ENCODE results near the gene FDXACB1.
A peak's percentile ranks its signal among the peaks of the same experiment; 100 is the strongest.

FDXACB1 gene

DNA sequence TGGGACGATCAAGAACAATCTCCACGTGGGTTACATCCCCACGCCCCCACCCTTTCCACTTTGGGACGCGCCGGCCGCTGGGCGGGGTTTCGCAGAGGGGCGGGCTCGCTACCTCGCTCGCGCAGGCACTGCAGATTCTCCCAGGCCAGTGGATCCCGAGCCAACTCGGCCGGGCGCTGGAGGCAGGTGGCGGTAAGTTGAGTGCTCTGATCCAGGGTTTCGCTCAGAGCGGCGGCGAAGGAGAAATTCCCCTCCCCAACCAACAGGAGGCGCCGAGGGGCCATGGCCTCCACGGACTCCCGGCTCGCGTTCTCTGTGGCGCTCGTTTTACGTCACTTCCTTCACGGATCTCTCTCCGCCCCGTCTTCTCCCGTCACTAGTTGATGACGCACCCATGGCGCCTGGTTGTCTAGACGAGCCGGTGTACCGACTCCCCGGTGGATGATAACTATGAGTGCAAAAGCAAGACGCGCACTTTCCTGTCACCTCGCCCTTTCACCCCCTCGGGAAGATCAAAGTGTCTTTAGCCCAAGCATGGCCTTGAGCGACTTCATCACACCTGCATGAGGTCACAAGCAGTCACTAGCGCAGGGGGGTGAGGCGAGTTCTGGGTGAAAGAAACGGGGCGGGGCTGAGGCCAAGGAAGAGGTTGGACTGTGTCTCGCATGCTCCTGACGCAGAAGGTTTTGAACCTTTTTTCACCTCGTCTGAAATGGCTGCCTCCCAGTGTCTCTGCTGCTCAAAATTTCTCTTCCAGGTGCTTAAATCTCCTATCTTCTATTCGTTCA is at the start of gene FDXACB1, which contains the start of gene CFAP68:
TSS of gene FDXACB1 (minus strand) at position 317 of the 788 bp plus-strand sequence. CDS start at position 284, 33 bp downstream.
TSS of gene CFAP68 (plus strand) at position 693 of the 788 bp plus-strand sequence. CDS start at position 713, 20 bp downstream.
- peak; percentile 83 for DNase-seq (ENCODE audit: low read depth)

GRCh38 chr11:111926505-111927391 is 47.8 kb upstream of the FDXACB1 start:
- DNase-seq (ENCODE audit: low read depth): peak; percentile 88

- no peak for DNase-seq (ENCODE audit: low read depth)
Observed at GRCh38 chr11:111925953-111926352, 47.0 kb upstream of the FDXACB1 start.

GRCh38 chr11:111923951-111924350 is 45.0 kb upstream of the FDXACB1 start:
- DNase-seq (ENCODE audit: low read depth): no peak

GRCh38 chr11:111923351-111923788 is 44.4 kb upstream of the FDXACB1 start:
- DNase-seq (ENCODE audit: low read depth): no peak

DNA sequence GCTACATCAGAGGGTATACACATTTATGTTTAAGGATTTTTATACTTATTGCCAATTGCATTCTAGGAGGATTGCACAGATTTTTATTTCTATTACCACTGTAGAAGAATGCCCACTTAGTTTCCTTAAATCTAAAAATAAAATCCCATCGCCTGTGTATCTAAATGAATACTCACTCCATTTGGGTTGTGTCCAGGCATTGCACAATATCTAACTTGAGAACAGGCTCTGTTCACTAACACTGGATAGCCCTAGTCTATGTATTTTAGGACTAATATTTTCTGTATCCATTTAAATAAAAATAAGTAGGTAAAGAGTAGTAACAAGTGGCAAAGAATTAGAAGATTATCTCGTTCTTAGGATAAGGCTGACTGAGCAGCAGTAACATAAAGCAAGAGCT is 43.8 kb upstream of the FDXACB1 start:
- DNase-seq (ENCODE audit: low read depth): no peak

GRCh38 chr11:111921541-111922230 is 42.7 kb upstream of the FDXACB1 start:
- DNase-seq (ENCODE audit: low read depth): no peak

DNA sequence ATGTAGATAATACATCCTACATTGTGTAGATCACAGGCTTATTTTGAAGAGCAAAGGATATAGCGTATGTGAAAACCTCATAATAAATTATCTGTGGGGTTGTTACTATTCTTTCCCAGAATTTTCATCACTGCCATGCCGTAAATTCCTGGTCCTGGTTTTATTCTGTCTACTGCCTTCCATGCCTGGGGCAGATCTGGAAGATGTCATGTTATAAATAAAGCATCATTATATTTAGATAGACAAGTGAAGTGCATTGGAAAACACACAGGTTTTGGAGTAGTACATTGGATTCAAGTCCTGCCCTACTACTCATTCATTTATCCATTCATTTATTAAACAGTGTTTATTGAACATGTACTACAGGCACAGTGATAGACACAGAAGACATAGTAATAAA is 41.9 kb upstream of the FDXACB1 start:
- DNase-seq (ENCODE audit: low read depth): no peak

DNA sequence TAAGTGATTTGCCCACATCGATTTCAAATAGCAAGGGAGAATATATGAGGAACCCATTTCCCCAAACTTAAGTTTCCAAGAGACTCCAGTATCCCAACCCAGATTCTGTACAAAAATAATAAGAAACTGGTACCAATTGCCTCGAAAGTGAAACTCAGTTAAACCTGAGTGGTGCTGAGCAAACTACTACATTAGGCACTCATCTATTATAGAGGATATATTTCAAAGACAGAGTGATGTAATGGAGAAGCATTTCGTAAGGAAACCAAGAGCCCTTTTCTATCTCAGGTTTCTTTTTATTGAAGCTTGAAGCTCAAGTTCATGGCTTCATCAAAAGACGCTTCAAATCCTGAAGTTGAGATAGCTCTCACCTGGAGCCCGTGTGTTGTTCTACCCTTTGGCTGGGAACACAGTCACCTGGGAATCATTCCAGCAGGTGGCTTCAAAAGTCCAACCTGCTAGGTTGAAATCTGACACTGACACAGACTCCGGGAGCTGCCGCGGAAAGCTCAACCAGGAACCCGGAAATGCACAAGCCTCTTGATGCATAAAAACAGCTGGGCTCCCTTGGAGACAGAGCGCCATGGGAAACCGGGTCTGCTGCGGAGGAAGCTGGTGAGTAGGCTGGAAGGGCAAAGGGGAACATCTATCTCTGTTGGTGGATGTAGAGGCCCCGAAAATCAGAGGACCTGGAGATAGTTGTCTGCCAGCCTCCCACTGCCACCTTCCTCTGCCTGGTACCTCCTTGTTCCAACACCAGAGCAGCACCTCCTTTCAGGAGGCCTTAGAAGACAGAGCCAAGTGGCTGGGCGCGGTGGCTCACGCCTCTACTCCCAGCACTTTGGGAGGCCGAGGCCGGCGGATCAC is 39.7 kb upstream of the FDXACB1 start, which contains the start of gene C11orf52:
TSS of gene C11orf52 (plus strand) at position 524 of the 867 bp plus-strand sequence. CDS start at position 584, 60 bp downstream.
- DNase-seq (ENCODE audit: low read depth): no peak

DNA sequence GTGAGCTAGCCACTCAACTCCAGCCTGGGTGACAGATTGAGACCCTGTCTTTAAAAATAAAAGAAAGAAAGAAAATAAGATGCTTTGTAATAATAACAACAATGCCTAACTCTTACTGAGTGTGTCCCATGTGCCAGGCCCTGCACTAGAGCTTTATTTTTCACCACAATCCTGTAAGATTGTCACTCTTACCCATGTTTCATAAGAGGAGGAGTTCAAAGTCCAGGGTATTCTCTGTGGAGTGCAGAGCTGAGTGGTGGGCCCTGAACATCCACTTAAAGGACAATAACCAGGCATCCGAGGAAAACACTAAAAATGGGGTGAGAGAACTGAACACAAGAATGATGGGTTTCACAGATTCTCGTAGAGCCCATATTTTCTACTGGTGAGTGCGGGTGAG is 38.8 kb upstream of the FDXACB1 start:
- DNase-seq (ENCODE audit: low read depth): no peak

DNA sequence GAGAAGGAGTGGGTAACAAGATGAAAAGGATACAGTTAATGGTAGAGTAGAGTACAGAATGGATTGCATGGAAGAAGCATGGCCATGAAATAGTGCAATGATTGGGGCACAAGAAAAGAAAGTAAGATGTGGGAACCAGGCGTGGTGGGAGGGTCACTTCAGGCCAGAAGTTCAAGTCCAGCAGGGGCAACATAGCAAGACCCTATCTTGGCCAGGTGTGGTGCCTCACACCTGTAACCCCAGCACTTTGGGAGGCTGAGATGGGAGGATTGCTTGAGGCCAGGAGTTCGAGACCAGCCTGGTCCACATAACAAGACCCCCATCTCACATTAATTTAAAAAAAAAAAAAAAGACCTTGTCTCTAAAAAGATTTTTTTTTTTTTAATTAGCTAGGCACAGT is 38.3 kb upstream of the FDXACB1 start:
- no peak for DNase-seq (ENCODE audit: low read depth)

DNA sequence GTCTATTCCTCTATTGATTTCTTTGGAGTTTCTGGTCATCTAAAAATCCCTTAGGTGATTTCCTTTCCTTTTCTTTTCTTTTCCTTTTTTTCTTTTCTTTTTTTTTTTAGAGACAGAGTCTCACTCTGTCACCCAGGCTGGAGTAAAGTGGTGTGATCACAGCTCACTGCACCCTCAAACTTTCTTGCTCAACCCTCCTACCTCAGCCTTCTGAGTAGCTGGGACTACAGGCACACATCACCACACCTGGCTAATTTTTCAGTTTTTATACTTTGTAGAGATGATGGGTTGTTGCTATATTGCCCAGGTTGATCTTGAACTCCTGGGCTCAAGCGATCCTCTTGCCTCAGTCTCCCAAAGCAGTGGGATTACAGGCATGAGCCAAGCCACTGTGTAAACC is 37.8 kb upstream of the FDXACB1 start:
- DNase-seq (ENCODE audit: low read depth): no peak

DNA sequence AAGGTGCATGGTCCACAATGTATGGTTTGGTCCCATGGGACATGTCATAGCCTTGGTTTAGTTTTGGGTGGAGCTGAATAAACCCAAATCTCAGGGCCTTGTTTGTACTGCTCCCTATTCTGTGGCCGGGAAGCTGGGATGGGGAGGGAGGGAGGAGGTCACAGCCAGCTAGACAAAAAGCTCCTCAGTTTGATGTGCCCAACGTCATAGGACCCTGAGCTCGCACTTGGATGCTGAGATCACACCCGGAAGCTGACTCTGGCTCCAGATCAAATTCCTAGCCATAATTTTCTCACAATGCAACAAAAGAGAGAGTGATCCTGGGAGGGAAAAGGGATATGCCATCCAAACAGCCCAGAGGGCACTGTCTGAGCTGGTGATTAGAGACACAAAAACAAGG is 35.0 kb upstream of the FDXACB1 start:
- no peak for DNase-seq (ENCODE audit: low read depth)

DNA sequence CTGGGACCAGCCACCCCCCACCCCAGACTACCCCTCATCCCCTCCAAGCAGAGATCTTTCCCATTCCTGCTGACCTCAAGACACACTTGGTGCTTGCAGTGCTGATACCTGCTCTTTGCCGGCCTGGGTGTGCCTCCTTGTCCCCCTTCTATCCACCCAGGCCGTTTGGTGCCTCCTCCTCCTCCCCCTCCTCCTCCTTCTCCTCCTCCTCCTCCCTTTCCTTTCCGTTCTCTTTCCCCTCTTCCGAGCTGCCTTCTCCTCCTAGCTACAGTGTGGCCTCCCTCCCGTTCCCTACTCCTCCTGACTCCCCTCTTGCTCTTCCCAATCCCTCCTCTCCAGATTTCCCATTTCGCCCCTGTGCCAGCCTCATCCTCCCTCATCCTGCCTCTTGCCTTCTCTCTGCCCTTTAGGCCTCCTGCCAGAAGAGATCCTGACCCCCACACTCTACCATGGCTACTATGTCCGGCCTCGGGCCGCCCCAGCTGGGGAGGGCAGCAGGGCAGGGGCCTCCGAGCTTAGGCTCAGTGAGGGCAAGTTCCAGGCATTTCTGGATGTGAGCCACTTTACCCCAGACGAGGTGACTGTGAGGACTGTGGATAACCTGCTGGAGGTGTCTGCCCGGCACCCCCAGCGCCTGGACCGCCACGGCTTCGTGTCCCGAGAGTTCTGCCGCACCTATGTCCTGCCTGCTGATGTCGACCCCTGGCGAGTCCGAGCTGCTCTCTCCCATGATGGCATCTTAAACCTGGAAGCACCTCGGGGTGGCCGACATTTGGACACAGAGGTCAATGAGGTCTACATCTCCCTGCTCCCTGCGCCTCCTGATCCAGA is 34.3 kb upstream of the FDXACB1 start:
- DNase-seq (ENCODE audit: low read depth): no peak

DNA sequence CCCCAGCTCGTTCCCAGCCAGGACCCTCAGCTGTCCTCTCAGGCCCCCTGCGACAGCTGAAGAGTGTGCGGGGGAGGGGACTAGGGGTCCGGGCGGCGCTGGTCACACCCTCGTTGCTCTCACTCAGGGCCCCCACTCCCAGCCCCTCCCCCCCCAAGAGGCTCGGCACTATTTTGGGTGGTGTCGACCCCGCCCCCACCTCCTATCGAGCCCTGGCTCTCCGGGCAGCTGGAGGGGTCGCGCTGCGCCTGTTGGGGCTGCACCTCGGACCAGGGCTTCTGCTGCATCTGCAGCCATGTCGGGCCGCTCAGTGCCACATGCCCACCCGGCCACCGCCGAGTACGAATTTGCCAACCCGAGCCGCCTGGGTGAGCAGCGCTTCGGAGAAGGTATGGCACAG is 33.6 kb upstream of the FDXACB1 start, which contains the start of gene HSPB2:
TSS of gene HSPB2 (plus strand) at position 200 of the 400 bp plus-strand sequence. CDS start at position 296, 96 bp downstream.
- DNase-seq (ENCODE audit: low read depth): no peak

- no peak for DNase-seq (ENCODE audit: low read depth)
Observed at GRCh38 chr11:111911563-111912401, 32.8 kb upstream of the FDXACB1 start, which contains the start of gene CRYAB. Gene CRYAB (minus strand): TSS chr11:111911770. CDS start chr11:111911724, 46 bp downstream.

GRCh38 chr11:111910676-111911562 is 32.0 kb upstream of the FDXACB1 start:
- no peak for DNase-seq (ENCODE audit: low read depth)

- DNase-seq (ENCODE audit: low read depth): no peak
Observed at GRCh38 chr11:111909378-111909777, 30.4 kb upstream of the FDXACB1 start.
